Endodermal cell (in vitro differentiated cells): Measurements from ENCODE around the gene SDK1. TPM values are rescaled to one million over a fixed set of nuclear protein-coding genes. Genes with fewer than 3 reads are reported as not detected.

Experiments used
- DNase-seq: peaks from one replicate; pipeline ENCODE4 v3.0.0-alpha.2; 2017
- H3K27ac ChIP-seq: 2 replicates; pipeline ENCODE4 v1.5.1; 2013; ENCODE audit warnings: mild to moderate bottlenecking, low read depth, low read length, moderate library complexity
- H3K27me3 ChIP-seq: 2 replicates; pipeline ENCODE4 v1.6.1; 2013; ENCODE audit warnings: mild to moderate bottlenecking, low read length, moderate library complexity; ENCODE audit not compliant: insufficient read depth, control insufficient read depth, poor library complexity, severe bottlenecking
- H3K36me3 ChIP-seq: 2 replicates; pipeline ENCODE4 v1.7.0; 2013; ENCODE audit warnings: mild to moderate bottlenecking, low read length, moderate library complexity; ENCODE audit not compliant: control insufficient read depth, insufficient read depth
- H3K4me1 ChIP-seq: one replicate; pipeline ENCODE4 v1.7.0; 2013; ENCODE audit warnings: low read length; ENCODE audit not compliant: control insufficient read depth, insufficient read depth
- H3K4me3 ChIP-seq: 2 replicates; pipeline ENCODE4 v1.5.1; 2013; ENCODE audit warnings: mild to moderate bottlenecking, low read length, moderate library complexity
- H3K9ac ChIP-seq: 2 replicates; pipeline ENCODE4 v1.6.1; 2013; ENCODE audit warnings: mild to moderate bottlenecking, low read length, moderate library complexity; ENCODE audit not compliant: poor library complexity, severe bottlenecking; ENCODE audit errors: extremely low read depth
- H3K9me3 ChIP-seq: 2 replicates; pipeline ENCODE4 v1.6.1; 2013; ENCODE audit warnings: mild to moderate bottlenecking, low read length, moderate library complexity; ENCODE audit not compliant: control insufficient read depth
- H3K27ac Mint-ChIP-seq: 2 replicates; pipeline ENCODE4 v1.8.0; 2020; ENCODE audit warnings: mixed read lengths
- H3K27me3 Mint-ChIP-seq: 2 replicates; pipeline ENCODE4 v1.8.0; 2021; ENCODE audit warnings: mild to moderate bottlenecking, mixed read lengths; ENCODE audit not compliant: insufficient read depth
- H3K36me3 Mint-ChIP-seq: 2 replicates; pipeline ENCODE4 v1.8.0; 2020; ENCODE audit warnings: low read depth, mixed read lengths
- H3K4me1 Mint-ChIP-seq: 2 replicates; pipeline ENCODE4 v1.8.0; 2020; ENCODE audit warnings: mixed read lengths
- H3K4me3 Mint-ChIP-seq: 2 replicates; pipeline ENCODE4 v1.8.0; 2020; ENCODE audit warnings: mild to moderate bottlenecking, moderate library complexity, mixed read lengths
- H3K9me3 Mint-ChIP-seq: 2 replicates; pipeline ENCODE4 v1.8.0; 2020; ENCODE audit warnings: mild to moderate bottlenecking, mixed read lengths
- CTCF ChIP-seq: fragments of 200-600 bp; sonication (generic); conservative IDR thresholded peaks from 2 replicates; pipeline ENCODE4 v1.5.0; 2021; ENCODE audit warnings: antibody characterized with exemption, mild to moderate bottlenecking
- WGBS, 2 experiments: methylation state at CpG; one replicate each; pipeline versions ENCODE4 v1.1.5 to v1.1.7; 2013; ENCODE audit warnings: missing lambda C conversion rate in 2 of 2, mixed read lengths in 1 of 2; ENCODE audit not compliant: insufficient coverage in 1 of 2, insufficient read length in 1 of 2; 5-methylcytosine and 5-hydroxymethylcytosine counted together
- total RNA-seq, 2 donors: library from RNA; stranded (reverse); fragmentation: NEBNext Ultra II Directional in 1 of 2; extraction: Animal tissue kit (Norgen Biotek cat#: 25700) in 1 of 2; gene quantifications; 2 replicates in 1 of 2; 3 replicates in 1 of 2; pipeline ENCODE4 v1.2.1, GENCODE V29; 2021

The SDK1 gene
- total RNA-seq, 2 donors from 2014 or later = 22.7 to 23.1 TPM

GRCh38 chr7:3942816-3943745 is 642.0 kb downstream of the SDK1 start:
- no peaks in the 10 kb centered on the region for H3K27me3 Mint-ChIP-seq
- no peak for TF ChIP-seq CTCF
- H3K4me3 Mint-ChIP-seq = no peak overlapping the region
- Histone ChIP-seq H3K9me3 (no peaks in the 10 kb centered on the region), H3K27ac (no peak overlapping the region), H3K27me3 (no peaks in the 10 kb centered on the region), H3K9ac (no peak overlapping the region), H3K36me3 (no peaks in the 10 kb centered on the region), H3K4me1 (no peaks in the 10 kb centered on the region), H3K4me3 (no peak overlapping the region)
- DNase-seq = no peak
- no peaks in the 10 kb centered on the region for H3K36me3 Mint-ChIP-seq
- 93 to 94% methylated on average over 21 to 27 of the region's 30 CpGs for WGBS, 2 experiments
- no peak overlapping the region for H3K27ac Mint-ChIP-seq
- H3K9me3 Mint-ChIP-seq = peaks cover 13% of the 10 kb centered on the region
- peaks cover 3% of the 10 kb centered on the region for H3K4me1 Mint-ChIP-seq

- no peak for TF ChIP-seq CTCF
- peaks cover 3% of the 10 kb centered on the region for H3K4me1 Mint-ChIP-seq
- no peak overlapping the region for H3K4me3 Mint-ChIP-seq
- H3K9me3 Mint-ChIP-seq = peaks cover 11% of the 10 kb centered on the region
- Histone ChIP-seq H3K4me1 (no peaks in the 10 kb centered on the region), H3K4me3 (no peak overlapping the region), H3K27me3 (no peaks in the 10 kb centered on the region), H3K9ac (no peak overlapping the region), H3K9me3 (no peaks in the 10 kb centered on the region), H3K36me3 (no peaks in the 10 kb centered on the region), H3K27ac (no peak overlapping the region)
- 91 to 96% methylated on average over 5 to 10 of the region's 10 CpGs for WGBS, 2 experiments
- no peaks in the 10 kb centered on the region for H3K36me3 Mint-ChIP-seq
- H3K27me3 Mint-ChIP-seq = no peaks in the 10 kb centered on the region
- DNase-seq = no peak
- no peak overlapping the region for H3K27ac Mint-ChIP-seq
Measured at GRCh38 chr7:3943779-3944520, 642.9 kb downstream of the SDK1 start.

- H3K9me3 ChIP-seq = no peaks in the 10 kb centered on the region
- no peak overlapping the region for H3K27ac ChIP-seq
- WGBS, 2 experiments = 95 to 98% methylated on average over 11 to 16 of the region's 16 CpGs
- TF ChIP-seq CTCF = no peak
- H3K9ac ChIP-seq = no peak overlapping the region
- H3K4me3 Mint-ChIP-seq = no peak overlapping the region
- H3K9me3 Mint-ChIP-seq = peaks cover 11% of the 10 kb centered on the region
- H3K4me1 Mint-ChIP-seq = no peaks in the 10 kb centered on the region
- no peak overlapping the region for H3K27ac Mint-ChIP-seq
- no peaks in the 10 kb centered on the region for H3K27me3 Mint-ChIP-seq
- DNase-seq = no peak
- H3K4me3 ChIP-seq = no peak overlapping the region
- no peaks in the 10 kb centered on the region for H3K36me3 ChIP-seq
- no peaks in the 10 kb centered on the region for H3K27me3 ChIP-seq
- no peaks in the 10 kb centered on the region for H3K4me1 ChIP-seq
- peaks cover 17% of the 10 kb centered on the region for H3K36me3 Mint-ChIP-seq
Measured at GRCh38 chr7:3949242-3949640, 648.2 kb downstream of the SDK1 start.
